Femur (tissue), 1 donor: ENCODE measurements around the gene HOXA11.

Source experiments
- DNase-seq: peaks from one replicate; pipeline ENCODE4 v3.0.0-alpha.2; 2017

Gene HOXA11

GRCh38 chr7:27205325-27206280 lies 20.6 kb upstream of the HOXA11 start:
- no peak for DNase-seq

GRCh38 chr7:27204851-27205322 lies 19.9 kb upstream of the HOXA11 start:
- DNase-seq = peak; percentile 53

DNA sequence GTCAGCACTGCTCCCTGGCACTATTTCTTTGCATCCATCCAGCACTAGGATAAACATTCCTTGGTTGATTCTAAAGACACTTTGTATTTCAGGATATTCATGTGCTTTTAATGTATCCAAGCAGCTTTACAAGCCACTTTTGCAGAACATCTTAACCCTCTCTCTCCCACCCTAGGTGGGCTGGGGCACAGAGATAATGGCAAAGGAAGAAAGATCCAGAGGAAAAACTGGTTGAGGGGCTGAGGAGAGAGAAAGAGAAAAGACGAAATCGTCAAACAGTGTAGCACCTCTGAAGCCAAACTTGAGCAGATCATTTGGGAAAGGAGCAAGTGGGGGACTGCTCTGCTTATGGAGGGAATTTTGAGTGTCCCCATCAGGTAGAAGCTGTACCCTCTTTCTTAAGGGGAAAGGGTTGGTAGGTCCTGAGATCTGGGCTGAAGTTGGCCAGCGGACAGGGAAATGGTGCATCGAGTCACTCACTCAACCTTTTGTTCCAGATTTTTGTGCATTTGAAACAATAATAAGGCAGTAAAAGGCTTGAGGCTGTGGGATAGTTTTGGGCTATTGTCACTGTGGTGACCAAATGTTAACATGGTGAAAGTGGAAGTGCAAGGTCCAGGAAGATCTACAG lies 19.0 kb upstream of the HOXA11 start:
- DNase-seq = peak; percentile 8

DNA sequence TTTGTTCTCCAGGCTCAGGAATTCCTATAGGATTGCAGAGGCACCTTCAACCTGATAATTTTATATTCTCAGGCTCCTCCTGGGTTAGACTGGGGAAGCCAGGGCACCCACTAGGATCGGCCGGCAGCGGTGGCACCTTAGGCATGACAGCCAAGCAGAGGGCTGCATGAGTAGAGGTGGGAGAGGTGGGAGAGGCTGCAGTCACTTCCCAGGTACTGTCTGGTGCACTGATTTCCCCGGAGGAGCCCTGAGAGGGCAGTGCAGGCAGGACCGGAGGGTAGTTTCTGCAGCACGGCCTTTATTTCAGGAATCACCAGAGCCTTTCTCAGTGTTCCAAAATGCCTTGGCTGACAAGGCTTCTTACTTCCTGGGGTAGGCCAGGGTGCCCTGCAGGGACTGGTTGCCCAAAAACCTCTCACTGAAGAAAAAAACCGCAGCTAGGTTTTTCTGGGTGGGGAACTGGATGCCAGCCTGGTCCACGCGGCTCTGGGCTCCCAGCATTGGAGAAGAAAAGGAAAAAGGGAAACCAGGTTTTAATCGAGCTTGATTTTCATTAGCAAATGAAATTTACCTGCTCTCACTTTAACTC lies 18.4 kb upstream of the HOXA11 start:
- DNase-seq = peak; percentile 11

DNA sequence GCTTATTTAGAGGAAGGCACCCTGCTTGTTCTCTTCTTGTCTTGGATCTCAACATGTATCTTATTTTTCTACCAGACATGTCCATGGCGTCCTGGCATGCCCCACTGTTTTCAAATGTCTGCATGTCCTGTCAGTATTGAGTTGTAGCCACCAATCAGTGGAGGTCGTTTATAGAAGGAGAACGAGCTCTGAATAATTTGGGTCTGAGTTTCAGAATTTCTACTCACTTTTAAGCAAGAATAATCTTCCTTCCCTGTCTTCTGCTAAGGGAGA lies 17.8 kb upstream of the HOXA11 start:
- DNase-seq = peak; percentile 13

DNA sequence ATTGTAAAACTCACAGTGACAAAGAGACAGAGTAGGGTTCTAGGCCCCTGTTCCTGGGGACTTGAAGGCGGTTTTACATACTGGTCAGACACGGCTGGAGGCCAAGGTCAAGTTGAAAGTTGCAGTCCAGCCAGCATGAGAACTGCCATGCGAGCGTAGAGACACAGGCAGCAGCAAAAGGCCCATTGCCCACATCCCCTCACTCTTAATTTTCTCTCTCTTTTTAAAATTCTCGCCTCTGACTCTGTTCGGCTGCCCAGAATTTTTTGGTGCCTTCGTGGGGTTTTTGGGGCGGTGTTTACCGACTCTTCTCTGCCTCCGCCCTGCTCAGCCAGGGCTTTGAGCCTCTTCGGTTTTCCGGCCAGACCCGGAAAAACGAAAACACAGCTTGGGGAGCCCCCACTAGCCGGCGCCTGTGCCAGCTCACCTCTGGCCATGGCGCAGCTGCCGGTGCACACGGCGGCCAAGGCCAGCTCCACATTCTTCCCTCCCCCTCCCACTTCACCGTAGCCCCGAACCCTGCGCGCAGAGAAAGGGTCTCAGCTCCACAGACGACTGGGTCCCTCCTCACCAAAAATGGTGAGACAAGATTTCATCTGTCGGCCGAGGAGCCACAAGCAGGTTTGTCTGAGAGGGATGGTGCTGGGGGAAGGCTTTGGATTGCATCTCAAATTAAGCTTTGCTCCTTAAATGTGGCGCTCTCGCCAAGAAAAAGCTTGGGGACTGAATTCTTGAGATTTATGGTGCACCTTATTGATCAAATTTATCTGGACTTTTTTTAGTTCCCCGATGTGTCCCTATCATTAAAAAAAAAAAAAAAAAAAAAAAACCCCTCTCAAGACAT lies 17.2 kb upstream of the HOXA11 start:
- DNase-seq = peak; percentile 31

DNA sequence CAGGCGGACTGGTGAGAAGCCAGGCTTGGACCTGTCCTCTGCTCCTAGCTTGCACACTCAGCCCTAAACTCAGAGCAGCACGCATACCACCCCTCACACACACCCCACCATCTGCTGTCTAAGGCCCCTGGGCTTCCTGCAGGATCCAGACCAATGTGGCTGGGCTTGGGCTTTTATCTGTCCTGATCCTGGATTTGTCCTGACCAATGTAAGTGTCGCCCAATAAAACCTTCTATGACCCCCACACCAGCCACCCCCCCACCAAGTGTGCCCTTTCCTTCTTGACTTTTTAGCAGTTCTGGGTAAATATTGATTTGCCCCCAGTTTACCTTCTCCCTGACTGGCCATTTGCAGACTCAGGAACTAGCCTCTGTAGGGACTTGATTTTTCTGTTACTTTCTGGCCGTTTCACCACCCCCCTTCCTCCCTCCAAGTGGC lies 16.6 kb upstream of the HOXA11 start:
- no peak for DNase-seq

- DNase-seq = peak; percentile 26
These were observed 15.9 kb upstream of the HOXA11 start for GRCh38 chr7:27200761-27201579.

DNA sequence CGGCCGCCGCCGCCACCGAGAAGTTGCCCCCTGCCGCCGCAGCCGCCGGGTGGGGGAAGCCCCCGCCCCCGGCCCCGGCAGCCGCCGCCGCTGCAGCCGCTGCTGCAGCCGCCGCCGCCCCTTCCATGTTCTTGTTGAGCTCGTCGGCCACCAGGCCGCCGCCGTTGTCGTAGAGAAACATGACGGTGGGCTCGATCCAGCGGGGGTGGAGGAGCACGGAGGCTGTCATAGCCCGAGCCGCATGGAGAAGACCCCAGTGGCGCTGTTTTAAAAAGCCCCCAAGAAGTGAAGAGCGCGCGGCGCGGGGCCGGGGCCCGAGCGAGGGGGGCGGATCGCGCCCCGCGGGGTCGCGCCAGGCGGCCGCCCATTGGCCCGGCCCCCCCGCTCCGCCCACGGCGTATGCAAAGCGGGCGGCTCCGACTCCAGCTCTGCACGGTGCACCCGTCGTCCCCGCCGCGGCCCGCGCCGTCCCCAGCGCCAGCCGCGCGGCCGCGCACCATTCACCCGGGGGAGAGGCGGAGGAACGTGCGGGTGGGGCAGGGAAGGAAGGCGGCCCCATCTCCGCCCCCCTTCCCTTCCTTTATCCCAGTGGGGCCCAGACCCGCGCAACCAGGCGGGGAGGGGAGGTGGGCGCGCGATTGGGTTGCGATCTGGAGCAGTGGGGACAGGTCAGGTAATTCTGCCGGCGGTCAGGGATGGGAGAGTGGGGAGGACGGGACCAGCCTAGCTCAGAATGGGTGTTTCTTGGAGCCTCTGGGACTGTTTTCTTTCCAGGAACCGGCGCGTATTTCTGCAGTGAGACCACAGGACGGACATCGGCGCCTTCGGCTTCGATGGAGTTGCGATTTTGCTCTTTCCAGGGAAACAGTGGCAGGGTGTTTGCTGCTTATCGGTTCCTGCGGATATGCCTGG lies 15.1 kb upstream of the HOXA11 start, which contains the start of gene HOXA13:
HOXA13 (minus strand) TSS at position 243 of the 912 bp plus-strand sequence; CDS start at position 229, 14 bp downstream.
- DNase-seq = peak; percentile 71

- peak; percentile 39 for DNase-seq
These were observed 14.1 kb upstream of the HOXA11 start for GRCh38 chr7:27198871-27199801.

GRCh38 chr7:27198138-27198841 lies 13.3 kb upstream of the HOXA11 start:
- peak; percentile 26 for DNase-seq

- DNase-seq = peak; percentile 15
These were observed 12.4 kb upstream of the HOXA11 start for GRCh38 chr7:27197137-27198042.

DNA sequence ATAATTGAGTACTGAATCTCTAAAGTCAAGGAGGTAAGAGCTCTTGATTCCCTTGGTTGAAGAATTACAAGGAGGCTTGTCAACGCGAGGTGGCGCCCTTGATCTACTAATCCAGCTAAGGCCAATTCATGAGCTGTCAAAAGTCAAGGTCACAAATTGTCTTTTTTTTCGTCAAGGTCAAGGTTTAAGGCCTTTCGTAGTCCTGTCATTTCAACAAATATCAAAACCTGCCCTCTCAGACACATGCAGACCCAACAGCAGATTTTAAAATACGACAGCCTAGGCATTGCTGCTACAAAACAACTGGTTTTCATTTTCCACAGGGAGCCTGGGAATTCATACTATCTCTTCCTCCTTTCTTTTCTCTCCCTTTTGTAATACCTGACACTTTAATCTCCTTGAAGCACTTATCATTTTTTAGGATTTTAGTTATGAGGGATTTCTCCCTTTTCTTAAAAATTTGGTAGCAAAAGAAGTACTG lies 11.3 kb upstream of the HOXA11 start:
- peak; percentile 90 for DNase-seq

DNA sequence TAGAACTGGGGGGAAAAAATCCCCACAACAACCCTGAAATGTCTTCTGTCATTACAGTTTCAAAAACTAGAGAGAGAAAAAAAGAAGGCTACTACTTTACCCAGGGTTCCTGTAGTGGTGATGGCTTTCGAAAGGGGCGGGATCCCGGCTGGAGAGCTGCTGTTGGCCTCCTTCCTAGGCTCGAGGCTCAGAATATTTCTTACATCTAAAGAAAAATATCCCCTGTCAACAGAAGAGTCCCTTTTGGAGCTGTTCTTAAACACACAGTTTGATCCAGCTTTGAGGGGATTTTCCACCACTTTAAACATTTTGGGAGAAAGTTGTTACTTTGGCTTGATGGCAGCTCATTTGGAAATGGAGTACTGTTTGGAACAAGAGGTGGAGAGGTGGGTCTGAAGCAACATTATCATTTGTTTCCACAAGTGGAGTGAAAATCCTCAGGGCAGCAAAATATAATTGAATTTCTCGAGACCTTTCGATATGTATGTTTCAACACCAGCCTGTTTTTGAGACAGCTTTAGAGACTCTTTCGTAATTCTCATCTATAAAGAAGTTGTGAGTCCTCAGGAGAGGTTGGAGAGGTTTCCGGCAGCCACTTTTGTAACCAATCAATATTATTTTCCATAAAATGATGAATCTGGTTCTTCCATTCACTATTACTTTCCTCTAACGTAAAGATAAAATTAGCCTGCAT lies 9.8 kb upstream of the HOXA11 start:
- peak; percentile 18 for DNase-seq

DNA sequence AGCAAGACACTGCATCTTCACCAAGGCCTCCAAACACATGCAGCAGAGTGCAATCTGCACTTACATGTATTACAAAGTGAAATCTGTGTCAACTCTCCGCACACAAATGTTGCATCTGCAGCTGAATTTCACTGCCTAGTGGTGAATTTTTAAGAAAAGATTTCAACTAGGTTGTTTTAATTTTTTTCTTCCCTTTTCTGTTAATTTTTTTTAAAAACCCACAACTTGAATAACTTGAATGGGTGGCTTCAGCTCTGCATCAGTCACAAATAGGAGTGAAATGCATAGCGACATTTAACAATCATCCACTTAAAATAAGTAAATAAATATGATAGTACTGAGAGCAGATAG lies 8.9 kb upstream of the HOXA11 start:
- no peak for DNase-seq

DNA sequence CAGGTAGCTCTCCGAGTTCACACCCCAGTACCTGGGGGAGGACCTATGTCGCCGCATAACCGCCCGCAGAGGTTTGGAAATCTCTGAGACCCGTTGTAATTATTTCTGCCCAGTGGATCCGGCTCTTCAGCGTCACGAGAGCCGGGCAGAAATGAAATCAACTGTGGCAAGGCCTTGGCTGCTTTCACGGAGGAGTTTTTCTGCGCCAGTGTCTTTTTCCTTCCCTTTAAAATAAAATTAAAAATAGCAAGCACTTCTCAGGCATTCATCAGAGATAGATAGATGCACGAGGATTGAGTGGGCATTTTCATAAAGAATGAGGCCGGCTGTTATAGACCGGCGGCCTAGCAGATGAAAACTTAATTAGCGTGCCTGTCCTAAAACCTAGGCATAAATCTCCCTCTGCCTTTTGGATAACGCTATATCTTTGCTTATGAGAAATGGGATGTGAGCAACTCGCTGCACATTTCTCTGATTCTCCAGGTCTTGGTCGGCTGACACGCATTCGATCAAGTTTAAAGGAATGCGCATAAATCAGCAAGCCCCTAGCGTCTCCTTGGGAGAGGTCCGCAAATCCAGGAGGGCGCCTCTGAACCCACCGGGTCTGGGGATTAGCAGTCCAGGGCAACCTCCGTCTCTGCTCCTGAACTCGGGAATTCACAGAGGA lies 8.4 kb upstream of the HOXA11 start:
- DNase-seq = peak; percentile 17
